K562 (cell line): ENCODE results near the gene LENEP. TPM values are rescaled to one million over a fixed set of nuclear protein-coding genes. Genes with fewer than 3 reads are reported as not detected.

ENCODE experiments used
- ARID3B ChIP-seq: fragments of 250-450 bp; sonication (Bioruptor Pico); IDR thresholded peaks from 2 replicates; pipeline ENCODE4 v1.4.0; 2020; ENCODE audit warnings: borderline replicate concordance
- ZBTB40 ChIP-seq, 2 experiments: fragments of 450-650 bp in 1 of 2; sonication (generic) in 1 of 2; formaldehyde crosslinking in 1 of 2; IDR thresholded peaks; 2 replicates each; pipeline versions ENCODE4 v1.7.1 to v1.9.0; 2016 to 2022; ENCODE audit warnings: inconsistent platforms in 1 of 2, mild to moderate bottlenecking in 1 of 2, missing genetic modification reagents in 1 of 2
- polyA plus RNA-seq, 8 experiments: library from polyadenylated mRNA; depleted of rRNA in 4 of 8; stranded (reverse) in 5 of 8; unstranded in 3 of 8; fragments of >200 nt; fragmentation: Nextera tagmentation in 2 of 8; fragmentation: Illumina TruSeq in 1 of 8; extraction: Ambion mirVana in 2 of 8; extraction: Trizol in 1 of 8; gene quantifications; 2 replicates each; pipeline versions ENCODE4 v1.2.1 to v1.2.3, GENCODE V29; 2011 to 2014; ENCODE audit warnings: inconsistent platforms in 1 of 8, missing spikeins in 1 of 8
- total RNA-seq, 7 experiments: library from RNA; depleted of rRNA in 6 of 7; stranded (reverse); fragments of >200 nt in 6 of 7; fragmentation: Illumina TruSeq in 2 of 7; extraction: Trizol in 2 of 7; gene quantifications; 2 replicates each; pipeline versions ENCODE4 v1.2.1 to v1.2.3, GENCODE V29; 2011 to 2021; ENCODE audit warnings: low replicate concordance in 1 of 7

LENEP gene
- total and polyA plus RNA-seq, 9 of the 15 experiments (the other 6 are each of a cell fraction or from before 2014, with no cell fraction given) = 0.23 to 0.87 (median 0.67) TPM; not detected in 5

GRCh38 chr1:155013632-155014031, 20.2 kb downstream of the LENEP start (continued):
- TF ChIP-seq ZBTB40 (IDR thresholded peaks at IDR 0.05) (no peak), ZBTB40 (CRISPR knock-in tag; IDR thresholded peaks at IDR 0.05) (no peak), ARID3B (no peak)
